ENCODE data around the gene UGT1A9.

Gene UGT1A9

GRCh38 chr2:233773854-233774253 is 102.2 kb downstream of the UGT1A9 start:
- Histone ChIP-seq H4K20me1 (ENCODE audit: insufficient read depth, low read length) (no peaks in the 10 kb centered on the region), H3K27ac (ENCODE audit: low read length) (no peak overlapping the region), H3K36me3 (replicated peaks; ENCODE audit: insufficient read depth, low read length) (no peaks in the 10 kb centered on the region), H3K79me2 (ENCODE audit: low read length) (no peaks in the 10 kb centered on the region), H3K4me3 (ENCODE audit: low read length) (no peak overlapping the region), H3K4me1 (ENCODE audit: low read length) (no peaks in the 10 kb centered on the region), H2AFZ (ENCODE audit: low read length) (no peak overlapping the region), H3K9me3 (replicated peaks; ENCODE audit: insufficient read depth, low read length) (no peaks in the 10 kb centered on the region), H3K9ac (ENCODE audit: low read length) (no peak overlapping the region), H3K27me3 (replicated peaks; ENCODE audit: insufficient read depth, low read length) (no peaks in the 10 kb centered on the region), H3K4me2 (ENCODE audit: low read depth, low read length) (no peak overlapping the region), H3F3A (ENCODE audit: insufficient read depth, low read length) (no peaks in the 10 kb centered on the region), H3K9me2 (replicated peaks; ENCODE audit: insufficient read depth, low read length) (no peaks in the 10 kb centered on the region)
- no peak for DNase-seq
- no peak for TF ChIP-seq CTCF (IDR thresholded peaks at IDR 0.05; ENCODE audit: low read length)
- no peak for TF ChIP-seq EZH2 (optimal IDR thresholded peaks at IDR 0.05; ENCODE audit: low read depth, low read length)
- no peak for TF ChIP-seq EZH2phosphoT487 (IDR thresholded peaks at IDR 0.05; ENCODE audit: low read length)

GRCh38 chr2:233775414-233775813 is 103.7 kb downstream of the UGT1A9 start:
- Histone ChIP-seq H4K20me1 (ENCODE audit: insufficient read depth, low read length) (no peaks in the 10 kb centered on the region), H3K4me3 (ENCODE audit: low read length) (no peak overlapping the region), H3K4me2 (ENCODE audit: low read depth, low read length) (no peak overlapping the region), H3K36me3 (replicated peaks; ENCODE audit: insufficient read depth, low read length) (no peaks in the 10 kb centered on the region), H3K9ac (ENCODE audit: low read length) (no peak overlapping the region), H3K27ac (ENCODE audit: low read length) (no peak overlapping the region), H3K79me2 (ENCODE audit: low read length) (no peaks in the 10 kb centered on the region), H3K9me2 (replicated peaks; ENCODE audit: insufficient read depth, low read length) (no peaks in the 10 kb centered on the region), H2AFZ (ENCODE audit: low read length) (no peak overlapping the region), H3K9me3 (replicated peaks; ENCODE audit: insufficient read depth, low read length) (no peaks in the 10 kb centered on the region), H3F3A (ENCODE audit: insufficient read depth, low read length) (no peaks in the 10 kb centered on the region), H3K27me3 (replicated peaks; ENCODE audit: insufficient read depth, low read length) (no peaks in the 10 kb centered on the region), H3K4me1 (ENCODE audit: low read length) (no peaks in the 10 kb centered on the region)
- DNase-seq = no peak
- TF ChIP-seq CTCF (IDR thresholded peaks at IDR 0.05; ENCODE audit: low read length) = no peak
- TF ChIP-seq EZH2phosphoT487 (IDR thresholded peaks at IDR 0.05; ENCODE audit: low read length) = no peak
- TF ChIP-seq EZH2 (optimal IDR thresholded peaks at IDR 0.05; ENCODE audit: low read depth, low read length) = no peak

GRCh38 chr2:233778030-233778429 is 106.3 kb downstream of the UGT1A9 start, which contains the start of gene MROH2A:
Gene MROH2A (plus strand): TSS chr2:233778330. CDS start chr2:233779359, 1,029 bp downstream.
- no peak within 1 kb of the TSS for H2AFZ ChIP-seq (ENCODE audit: low read length)
- H3K27me3 ChIP-seq (replicated peaks; ENCODE audit: insufficient read depth, low read length) = no peaks in the 10 kb centered on the region
- no peaks in the 10 kb centered on the region for H3F3A ChIP-seq (ENCODE audit: insufficient read depth, low read length)
- H3K4me1 ChIP-seq (ENCODE audit: low read length) = no peaks in the 10 kb centered on the region
- no peak within 1 kb of the TSS for H3K4me3 ChIP-seq (ENCODE audit: low read length)
- H3K36me3 ChIP-seq (replicated peaks; ENCODE audit: insufficient read depth, low read length) = no peaks in the 10 kb centered on the region
- no peak within 1 kb of the TSS for H3K4me2 ChIP-seq (ENCODE audit: low read depth, low read length)
- H3K9me3 ChIP-seq (replicated peaks; ENCODE audit: insufficient read depth, low read length) = no peaks in the 10 kb centered on the region
- H3K9me2 ChIP-seq (replicated peaks; ENCODE audit: insufficient read depth, low read length) = no peaks in the 10 kb centered on the region
- no peaks in the 10 kb centered on the region for H4K20me1 ChIP-seq (ENCODE audit: insufficient read depth, low read length)
- no peak within 1 kb of the TSS for H3K9ac ChIP-seq (ENCODE audit: low read length)
- TF ChIP-seq CTCF (IDR thresholded peaks at IDR 0.05; ENCODE audit: low read length) = no peak
- TF ChIP-seq EZH2phosphoT487 (IDR thresholded peaks at IDR 0.05; ENCODE audit: low read length) = no peak
- no peak for TF ChIP-seq EZH2 (optimal IDR thresholded peaks at IDR 0.05; ENCODE audit: low read depth, low read length)
- H3K79me2 ChIP-seq (ENCODE audit: low read length) = no peaks in the 10 kb centered on the region
- no peak within 1 kb of the TSS for H3K27ac ChIP-seq (ENCODE audit: low read length)
- DNase-seq = no peak

Data from MM.1S (cell line).